Large intestine (tissue), 12 donors: ENCODE data around the gene PTPRS. TPM values are rescaled to one million over a fixed set of nuclear protein-coding genes. Genes with fewer than 3 reads are reported as not detected.
"Not testable (repeated sequence)": the region's sequence is repeated elsewhere in the genome, so short reads cannot be mapped to it uniquely, and the experiment has no call there.

Experiments used
- DNase-seq, 2 donors: peaks; one replicate each; pipeline versions ENCODE4 v3.0.0 to v3.0.0-alpha.2; 2013
- H3K27ac ChIP-seq: one replicate; pipeline ENCODE4 v1.5.1; 2013; ENCODE audit warnings: low read length
- H3K27me3 ChIP-seq: 2 replicates; pipeline ENCODE4 v1.6.1; 2013; ENCODE audit warnings: low read length; ENCODE audit not compliant: control insufficient read depth, insufficient read depth
- H3K36me3 ChIP-seq: 2 replicates; pipeline ENCODE4 v1.6.1; 2013; ENCODE audit warnings: low read length; ENCODE audit not compliant: control insufficient read depth, insufficient read depth
- H3K4me1 ChIP-seq: one replicate; pipeline ENCODE4 v1.6.1; 2013; ENCODE audit warnings: low read length; ENCODE audit not compliant: control insufficient read depth, insufficient read depth
- H3K4me3 ChIP-seq: one replicate; pipeline ENCODE4 v1.5.1; 2013; ENCODE audit warnings: low read length
- H3K9me3 ChIP-seq: one replicate; pipeline ENCODE4 v1.6.1; 2013; ENCODE audit warnings: mild to moderate bottlenecking, low read depth, low read length, moderate library complexity; ENCODE audit not compliant: control insufficient read depth
- WGBS: methylation state at CpG from one replicate; pipeline ENCODE4 v1.1.5; 2013; ENCODE audit warnings: low lambda C conversion rate; ENCODE audit not compliant: insufficient coverage; 5-methylcytosine and 5-hydroxymethylcytosine counted together
- long read RNA-seq, 11 donors: transcript quantifications; one replicate each; lab custom pipeline, GENCODE V29; 2026
- polyA plus RNA-seq: library from polyadenylated mRNA; unstranded; fragments of 120-200 nt; gene quantifications from one replicate; pipeline ENCODE4 v1.2.1, GENCODE V29; 2013

Gene PTPRS
- polyA plus RNA-seq: 25.3 TPM
- long read RNA-seq, donor 1: 0 reads
- long read RNA-seq, donor 2: 0 reads
- long read RNA-seq, donor 3: 0 reads
- long read RNA-seq, donor 4: 0 reads
- long read RNA-seq, donor 5, partial matches to known transcripts: 0 of 1 reads
- long read RNA-seq, donor 5, other reads (novel, unspliced or antisense): 0 of 1 reads
- long read RNA-seq, donor 6, partial matches to known transcripts: 22 of 23 reads
- long read RNA-seq, donor 6, other reads (novel, unspliced or antisense): 0 of 23 reads
- long read RNA-seq, donor 7: 0 reads
- long read RNA-seq, donor 8: 0 reads
- long read RNA-seq, donor 9: 0 reads
- long read RNA-seq, donor 10: 0 reads
- long read RNA-seq, donor 11, partial matches to known transcripts: 0 of 1 reads
- long read RNA-seq, donor 11, other reads (novel, unspliced or antisense): 0 of 1 reads

DNA sequence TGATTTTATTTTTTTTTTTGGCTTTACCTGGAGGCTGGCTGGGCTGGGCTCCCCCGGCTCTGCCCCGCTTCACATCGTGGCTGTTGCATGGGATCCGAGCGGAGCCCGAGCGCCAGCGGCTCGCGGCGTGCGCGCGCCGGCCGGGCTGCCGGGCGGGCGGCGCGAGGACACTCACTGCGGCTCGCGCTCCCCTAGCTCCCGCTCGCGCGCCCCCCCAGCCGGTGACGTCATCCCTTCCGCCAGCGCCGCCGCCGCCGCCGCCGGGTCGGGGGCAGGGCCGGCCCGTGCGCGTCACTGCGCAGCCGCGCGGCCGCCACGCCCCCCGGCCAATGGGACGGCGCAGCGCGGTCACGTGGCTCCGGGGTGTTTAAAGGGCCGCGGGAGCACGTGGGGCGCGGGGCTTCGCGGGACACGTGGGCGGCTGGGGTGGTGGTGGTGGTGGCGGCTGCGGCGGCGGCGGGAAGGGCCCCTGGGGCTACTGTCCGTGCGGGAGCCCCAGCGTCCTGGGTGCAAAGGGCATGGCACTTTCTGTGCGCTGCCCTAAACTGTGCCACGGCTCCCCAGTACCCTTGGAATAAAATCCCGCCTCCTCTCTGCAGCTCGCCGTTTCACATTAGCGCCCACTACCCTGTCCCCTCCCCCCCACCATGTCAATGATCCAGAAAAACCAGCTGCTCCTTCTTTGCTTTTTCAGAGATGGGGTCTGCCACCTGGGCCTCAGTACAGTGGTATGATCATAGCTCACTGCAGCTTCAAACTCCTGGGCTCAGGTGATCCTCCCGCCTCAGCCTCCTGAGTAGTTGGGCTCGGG lies at the start of gene PTPRS:
TSS of gene PTPRS (minus strand) at position 176 of the 811 bp plus-strand sequence. CDS start 54,672 bp downstream, outside the sequence.
- WGBS: 0% methylated on average over 2 of the region's 81 CpGs
- Histone ChIP-seq H3K4me1 (peaks cover 6% of the 10 kb centered on the region), H3K27ac (no peak within 1 kb of the TSS), H3K27me3 (peaks cover 45% of the 10 kb centered on the region), H3K4me3 (peak within 1 kb of the TSS; percentile 42), H3K9me3 (no peaks in the 10 kb centered on the region), H3K36me3 (no peaks in the 10 kb centered on the region)
- DNase-seq: peak; percentile 54 to 77

GRCh38 chr19:5389353-5389752 lies 48.7 kb upstream of the PTPRS start:
- WGBS: 80% methylated on average over 1 of the region's 6 CpGs
- no peaks in the 10 kb centered on the region for H3K9me3 ChIP-seq
- no peaks in the 10 kb centered on the region for H3K4me1 ChIP-seq
- H3K4me3 ChIP-seq: no peak overlapping the region
- H3K36me3 ChIP-seq: no peaks in the 10 kb centered on the region
- peaks cover 7% of the 10 kb centered on the region for H3K27me3 ChIP-seq
- H3K27ac ChIP-seq: no peak overlapping the region
- DNase-seq: no peak

DNA sequence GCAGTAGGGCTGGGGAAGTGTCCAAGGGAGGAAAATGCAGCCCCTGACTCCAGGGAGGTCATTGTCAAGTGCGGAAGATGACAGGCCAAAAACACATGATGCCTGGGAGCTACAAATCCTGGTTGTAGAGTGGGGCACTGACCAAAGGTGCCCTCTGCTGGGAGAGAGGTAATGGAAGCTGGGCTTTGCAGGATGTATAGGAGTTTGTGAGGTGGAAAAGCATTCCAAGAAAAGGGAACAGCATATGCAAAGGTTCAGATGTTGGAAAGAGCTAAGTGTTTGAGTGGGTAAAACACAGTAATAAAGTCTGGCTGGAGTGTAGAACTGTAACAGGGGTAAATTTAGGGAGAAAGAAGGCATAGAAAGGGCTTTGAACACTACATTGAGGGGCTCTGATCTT lies 46.9 kb upstream of the PTPRS start:
- Histone ChIP-seq H3K27ac (no peak overlapping the region), H3K4me3 (no peak overlapping the region), H3K36me3 (no peaks in the 10 kb centered on the region), H3K9me3 (peaks cover 6% of the 10 kb centered on the region), H3K27me3 (no peaks in the 10 kb centered on the region), H3K4me1 (no peaks in the 10 kb centered on the region)
- WGBS: no CpG with 5 or more reads among the region's 1 CpG
- no peak for DNase-seq

- no peak overlapping the region for H3K27ac ChIP-seq
- peaks cover 11% of the 10 kb centered on the region for H3K9me3 ChIP-seq
- WGBS: no CpG with 5 or more reads among the region's 16 CpGs
- H3K4me1 ChIP-seq: no peaks in the 10 kb centered on the region
- H3K36me3 ChIP-seq: no peaks in the 10 kb centered on the region
- H3K27me3 ChIP-seq: no peaks in the 10 kb centered on the region
- no peak for DNase-seq
- no peak overlapping the region for H3K4me3 ChIP-seq
Observed at GRCh38 chr19:5386841-5387240, 46.2 kb upstream of the PTPRS start.

DNA sequence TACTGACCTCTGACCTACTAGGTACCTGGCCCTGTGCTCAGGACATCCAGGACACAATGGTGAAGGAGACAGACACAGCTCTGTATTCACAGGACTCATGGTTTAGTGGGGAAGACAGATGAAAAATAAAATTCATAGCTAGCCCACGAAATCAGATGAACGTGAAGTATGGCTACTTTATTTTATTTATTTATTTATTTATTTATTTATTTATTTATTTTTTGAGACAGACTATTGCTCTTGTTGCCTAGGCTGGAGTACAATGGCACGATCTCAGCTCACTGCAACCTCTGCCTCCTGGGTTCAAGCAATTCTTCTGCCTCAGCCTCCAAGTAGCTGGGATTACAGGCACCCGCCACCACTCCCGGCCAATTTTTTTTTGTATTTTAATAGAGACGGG lies 40.6 kb upstream of the PTPRS start:
- not testable (repeated sequence) for H3K27ac ChIP-seq, H3K36me3 ChIP-seq, DNase-seq, H3K4me3 ChIP-seq, H3K4me1 ChIP-seq, H3K27me3 ChIP-seq
- peaks cover 17% of the 10 kb centered on the region for H3K9me3 ChIP-seq
- 100% methylated on average over 1 of the region's 6 CpGs for WGBS

DNA sequence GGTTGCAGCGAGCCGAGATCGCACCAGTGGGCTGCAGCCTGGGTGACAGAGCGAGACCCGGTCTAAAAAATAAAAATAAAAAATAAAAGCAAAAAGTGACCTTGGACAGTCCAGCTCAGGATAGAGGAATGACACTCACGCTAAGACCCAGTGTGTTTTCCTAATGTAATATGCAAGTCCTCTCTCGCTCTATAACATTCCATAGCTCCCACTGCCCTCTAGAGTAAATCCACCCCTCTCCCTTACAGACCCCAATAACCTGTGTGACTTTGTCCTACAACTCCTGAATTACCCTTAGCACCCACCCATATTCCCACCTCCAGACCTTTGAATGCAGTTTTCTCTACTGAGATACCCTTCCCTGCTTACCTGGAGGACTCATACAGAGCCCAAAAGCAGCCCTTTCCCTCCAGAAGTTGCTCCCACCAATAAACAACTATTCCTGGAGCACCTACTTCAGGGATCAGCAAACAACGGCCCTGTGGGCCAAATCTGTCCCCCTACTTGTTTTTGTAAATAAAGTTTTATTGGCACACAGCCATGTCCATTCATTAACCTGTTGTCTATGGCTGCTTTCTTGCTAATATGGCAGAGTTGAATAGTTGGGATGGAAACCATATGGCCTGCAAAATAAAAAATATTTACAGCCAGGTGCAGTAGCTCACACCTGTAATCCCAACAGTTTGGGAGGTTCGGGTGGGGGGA lies 39.8 kb upstream of the PTPRS start:
- no CpG with 5 or more reads among the region's 9 CpGs for WGBS
- H3K4me1 ChIP-seq: no peaks in the 10 kb centered on the region
- H3K27ac ChIP-seq: no peak overlapping the region
- H3K36me3 ChIP-seq: no peaks in the 10 kb centered on the region
- peaks cover 17% of the 10 kb centered on the region for H3K9me3 ChIP-seq
- no peak for DNase-seq
- no peak overlapping the region for H3K4me3 ChIP-seq
- no peaks in the 10 kb centered on the region for H3K27me3 ChIP-seq

DNA sequence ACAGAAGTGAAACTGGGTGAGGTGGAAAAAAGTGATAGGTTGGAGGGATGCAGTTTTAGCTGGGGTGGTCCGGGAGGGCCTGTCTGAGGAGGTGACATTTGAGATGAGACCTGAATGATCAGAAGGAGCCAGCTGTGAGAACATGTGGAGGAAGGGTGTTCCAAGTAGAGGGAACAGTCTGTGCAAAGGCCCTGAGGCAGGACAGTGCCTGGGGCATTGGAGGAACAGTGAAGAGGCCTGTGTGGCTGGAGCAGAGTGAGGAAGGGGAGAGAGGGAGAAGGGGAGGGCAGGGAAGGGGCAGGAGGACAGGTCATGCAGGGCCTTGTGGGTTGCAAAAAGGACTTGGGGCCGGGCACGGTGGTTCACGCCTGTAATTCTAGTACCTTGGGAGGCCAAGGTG lies 36.3 kb upstream of the PTPRS start:
- H3K27me3 ChIP-seq: no peaks in the 10 kb centered on the region
- DNase-seq: no peak
- H3K27ac ChIP-seq: no peak overlapping the region
- peaks cover 6% of the 10 kb centered on the region for H3K9me3 ChIP-seq
- no peak overlapping the region for H3K4me3 ChIP-seq
- whole genome bisulfite sequencing: no CpG with 5 or more reads among the region's 4 CpGs
- no peaks in the 10 kb centered on the region for H3K36me3 ChIP-seq
- H3K4me1 ChIP-seq: no peaks in the 10 kb centered on the region

GRCh38 chr19:5372572-5373200 lies 32.1 kb upstream of the PTPRS start:
- Histone ChIP-seq H3K36me3 (no peaks in the 10 kb centered on the region), H3K4me3 (no peak overlapping the region), H3K27me3 (no peaks in the 10 kb centered on the region), H3K4me1 (no peaks in the 10 kb centered on the region), H3K9me3 (no peaks in the 10 kb centered on the region), H3K27ac (no peak overlapping the region)
- DNase-seq: no peak
- WGBS: no CpG with 5 or more reads among the region's 4 CpGs

- Histone ChIP-seq H3K27me3 (no peaks in the 10 kb centered on the region), H3K36me3 (no peaks in the 10 kb centered on the region), H3K9me3 (no peaks in the 10 kb centered on the region), H3K4me3 (no peak overlapping the region), H3K4me1 (no peaks in the 10 kb centered on the region), H3K27ac (no peak overlapping the region)
- 40% methylated on average over 2 of the region's 8 CpGs for WGBS
- peak in 1 of 2 donors; percentile 3 for DNase-seq
Observed at GRCh38 chr19:5369962-5370367, 29.4 kb upstream of the PTPRS start.

- 89% methylated on average over 5 of the region's 5 CpGs for WGBS
- H3K4me3 ChIP-seq: no peak overlapping the region
- no peak overlapping the region for H3K27ac ChIP-seq
- H3K9me3 ChIP-seq: no peaks in the 10 kb centered on the region
- no peaks in the 10 kb centered on the region for H3K36me3 ChIP-seq
- no peaks in the 10 kb centered on the region for H3K4me1 ChIP-seq
- no peaks in the 10 kb centered on the region for H3K27me3 ChIP-seq
- no peak for DNase-seq
Observed at GRCh38 chr19:5369304-5369703, 28.7 kb upstream of the PTPRS start.
